GM20431 (cell line): Measurements from ENCODE around the gene IQSEC2.

ENCODE experiments used
- in situ Hi-C: fragments of 300-500 bp; cut with MseI, MboI; formaldehyde crosslinking; loops from one replicate; pipeline ENCODE4 v1.15.0; 2020; ENCODE audit warnings: low sequenced_read_pairs; ENCODE audit not compliant: unreplicated experiment

IQSEC2 gene

DNA sequence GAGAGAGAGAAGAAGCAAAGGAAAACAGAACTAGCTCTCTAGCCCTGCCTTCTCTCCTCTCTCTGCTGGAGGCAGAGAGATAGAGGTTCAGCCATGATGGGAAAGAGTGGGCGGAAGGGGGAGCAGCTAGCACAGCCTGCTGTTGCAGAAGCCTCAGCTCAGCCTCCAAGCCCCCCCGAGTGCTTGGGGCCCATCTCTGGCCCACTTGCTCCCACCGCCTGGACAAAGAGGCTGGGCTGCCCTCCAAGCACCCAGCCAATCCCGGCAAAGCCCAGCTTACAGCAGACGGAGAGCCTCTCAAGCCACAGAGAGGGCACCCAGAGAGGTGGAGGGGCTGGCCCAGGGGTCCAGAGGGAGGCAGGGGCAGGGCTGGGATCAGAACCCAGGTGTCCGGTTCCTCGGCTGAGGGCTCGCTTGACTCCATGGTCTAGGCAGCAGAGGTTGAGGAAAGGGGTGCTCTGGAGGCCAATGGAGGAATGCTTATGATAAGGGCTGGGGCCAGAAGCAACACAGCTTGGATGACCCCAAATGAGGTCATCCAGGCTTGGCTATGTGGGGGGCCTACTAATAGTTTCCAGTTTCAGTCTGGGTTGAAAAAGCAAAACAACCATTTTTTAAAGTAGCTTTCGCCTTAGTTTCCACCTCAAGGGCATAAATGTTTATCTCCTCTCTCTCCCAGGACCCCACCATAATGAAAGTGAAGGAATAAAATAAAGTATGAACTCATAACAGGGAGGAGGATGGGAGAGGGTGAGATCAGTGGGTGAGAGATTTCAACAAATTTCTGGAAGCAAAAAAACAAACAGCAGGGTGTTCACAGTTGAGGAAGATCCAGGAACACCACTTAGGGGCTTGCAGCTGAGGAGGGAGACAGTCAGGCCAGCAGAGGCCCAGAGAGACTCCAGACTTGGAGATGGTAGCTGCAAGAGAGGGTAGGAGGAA is 24.9 kb upstream of the IQSEC2 start:
- in situ Hi-C loops: loop anchor here (25.0 kb wide), 1 partner anchor 181 kb away; no protein-coding TSS in a partner anchor

DNA sequence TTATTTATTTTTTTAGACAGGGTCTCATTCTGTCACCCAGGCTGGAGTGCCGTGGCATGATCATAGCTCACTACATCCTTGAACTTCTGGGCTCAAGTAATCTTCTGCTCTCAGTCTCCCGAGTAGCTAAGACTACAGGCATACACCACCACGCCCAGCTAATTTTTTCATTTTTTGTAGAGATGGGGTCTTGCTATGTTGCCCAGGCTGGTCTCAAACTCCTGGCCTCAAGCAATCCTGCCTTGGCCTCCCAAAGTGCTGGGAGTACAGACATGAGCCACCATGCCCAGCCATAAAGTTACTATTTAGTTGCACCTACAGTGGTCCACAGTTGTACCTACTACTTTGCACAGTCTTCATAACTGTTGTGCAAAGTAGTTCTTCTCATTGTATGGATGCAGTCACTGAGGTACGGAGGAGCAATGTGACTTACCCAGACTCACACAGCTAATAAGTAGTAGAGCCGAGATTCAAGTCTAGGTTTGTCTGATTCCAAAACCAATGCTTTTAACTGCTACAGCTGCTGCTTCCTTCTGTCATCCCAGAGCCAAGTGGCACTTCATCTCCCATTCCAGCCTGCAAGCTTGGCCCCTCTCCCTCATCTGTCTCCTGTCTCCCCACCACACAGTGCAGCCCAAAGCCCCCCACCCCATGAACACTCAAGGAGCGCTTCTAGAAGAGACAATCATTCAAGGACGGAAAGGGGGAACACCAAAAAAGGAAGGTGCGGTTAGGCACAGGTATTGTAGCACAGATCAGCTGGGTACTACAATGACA is 24.0 kb upstream of the IQSEC2 start:
- in situ Hi-C loops: loop anchor here (25.0 kb wide), 1 partner anchor 182 kb away; no protein-coding TSS in a partner anchor

DNA sequence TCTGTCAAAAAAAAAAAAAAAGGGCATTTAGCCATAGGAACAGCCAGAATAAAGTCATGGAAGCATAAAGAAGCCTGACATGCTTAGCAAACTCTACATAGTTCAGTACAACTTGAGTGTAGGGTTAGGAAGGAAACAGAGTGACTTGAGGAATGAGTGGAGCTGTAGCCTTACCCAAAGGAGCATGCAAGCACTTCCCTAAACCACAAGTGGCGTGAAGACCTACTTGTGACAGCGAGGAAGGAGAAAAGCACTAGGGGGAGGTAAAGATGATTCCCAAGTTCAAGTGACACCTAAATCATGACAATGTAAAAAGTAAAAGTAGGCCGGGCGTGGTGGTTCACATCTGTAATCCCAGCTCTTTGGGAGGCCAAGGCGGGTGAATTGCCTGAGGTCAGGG is 21.8 kb upstream of the IQSEC2 start:
- in situ Hi-C loops: loop anchor here (25.0 kb wide), 1 partner anchor 184 kb away; no protein-coding TSS in a partner anchor

DNA sequence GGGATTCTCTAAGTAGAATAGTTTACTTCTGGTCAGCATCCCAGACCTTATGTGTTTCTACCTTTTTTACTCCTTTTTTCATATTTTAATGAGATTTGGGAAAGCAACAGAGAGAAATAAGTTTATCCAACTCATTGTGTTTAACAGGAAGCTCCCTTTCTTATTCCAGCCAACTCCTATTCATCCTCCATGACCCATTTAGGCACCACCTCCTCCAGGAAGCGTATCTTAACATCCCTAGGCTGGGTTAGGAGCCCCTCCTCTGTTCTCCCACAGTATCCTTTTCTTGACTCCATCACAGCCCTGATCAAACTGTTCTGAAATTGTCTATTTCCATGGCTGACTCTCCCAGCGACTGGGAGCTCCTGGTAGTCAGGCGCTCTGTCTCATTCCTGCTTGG is 18.8 kb upstream of the IQSEC2 start:
- in situ Hi-C loops: loop anchor here (25.0 kb wide), 1 partner anchor 187 kb away; no protein-coding TSS in a partner anchor

DNA sequence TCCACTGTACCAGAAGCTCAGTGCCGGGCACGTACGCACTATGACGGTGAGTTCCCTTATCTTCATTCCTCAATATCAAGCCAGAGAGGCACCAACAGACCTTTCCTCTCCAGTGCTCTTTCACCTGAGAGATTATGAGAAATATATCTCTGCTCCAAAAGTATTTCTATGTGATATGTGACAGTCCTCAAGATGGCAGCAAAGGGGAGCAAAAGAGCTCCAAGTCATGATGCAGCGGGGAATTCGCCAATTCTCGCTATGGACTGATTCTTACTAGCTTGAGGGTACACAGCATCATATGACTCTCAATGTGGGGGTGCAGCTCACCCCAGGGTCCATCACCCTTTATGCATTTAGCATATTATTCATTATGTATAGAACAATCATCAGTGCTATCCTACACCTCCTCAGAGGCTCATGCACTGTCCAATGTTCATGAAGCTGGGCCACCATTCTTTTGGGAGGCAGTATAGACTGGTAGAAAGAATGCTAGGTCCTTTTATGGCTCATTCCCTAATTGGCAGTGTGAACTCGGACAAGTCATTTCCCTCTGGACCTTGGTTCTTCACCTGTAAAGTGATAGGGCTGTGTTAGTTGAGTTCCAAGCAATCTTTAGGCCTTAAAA is 12.8 kb upstream of the IQSEC2 start:
- in situ Hi-C loops: no loop called here

DNA sequence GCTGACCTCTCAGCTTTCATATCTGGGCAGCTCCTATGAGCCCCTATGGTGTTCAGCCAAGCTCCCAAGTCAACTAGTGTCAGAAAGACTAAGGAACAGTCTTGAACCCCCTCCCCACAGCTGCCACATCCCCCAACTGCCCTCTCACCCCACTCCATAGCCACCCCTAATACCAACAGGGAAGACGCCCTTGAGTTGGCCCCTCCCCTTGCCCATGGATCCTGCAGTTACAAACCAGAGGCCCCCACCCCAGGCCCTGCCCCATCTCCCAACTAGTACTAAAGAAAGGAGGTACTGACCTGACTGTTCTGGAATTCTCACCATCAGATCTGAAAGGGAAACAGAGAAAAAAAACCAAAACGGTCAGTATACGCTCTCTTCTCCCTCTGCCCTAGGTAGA is 10.2 kb upstream of the IQSEC2 start:
- in situ Hi-C loops: no loop called here

DNA sequence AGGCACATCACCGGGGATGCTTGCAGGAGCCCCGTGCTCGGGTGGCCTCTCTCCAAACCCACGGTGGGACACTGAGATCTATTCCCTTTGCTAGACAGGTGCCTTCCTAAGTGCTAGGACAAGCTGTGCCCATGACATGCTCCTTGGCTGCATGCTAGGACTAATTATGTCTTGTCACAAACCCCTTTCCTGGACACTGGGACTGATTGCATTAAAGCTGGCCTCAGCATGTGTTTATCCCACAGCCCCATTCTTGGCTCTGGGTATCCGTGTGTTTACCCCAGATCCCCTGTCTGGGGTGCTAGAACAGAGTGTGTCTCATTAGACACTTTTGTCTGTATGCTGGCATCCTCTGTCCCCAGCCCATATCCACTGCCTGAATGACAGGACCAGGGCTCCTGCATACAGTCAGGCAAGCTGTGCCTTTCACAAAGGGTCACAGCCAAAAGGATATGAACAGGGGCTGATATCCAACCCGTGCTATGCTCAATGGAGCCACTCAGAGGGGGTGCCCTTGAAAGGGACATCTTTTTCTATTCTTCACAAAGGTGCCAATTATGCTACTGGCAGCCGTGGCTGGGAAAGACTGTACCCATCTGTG is 9.2 kb upstream of the IQSEC2 start:
- in situ Hi-C loops: no loop called here

DNA sequence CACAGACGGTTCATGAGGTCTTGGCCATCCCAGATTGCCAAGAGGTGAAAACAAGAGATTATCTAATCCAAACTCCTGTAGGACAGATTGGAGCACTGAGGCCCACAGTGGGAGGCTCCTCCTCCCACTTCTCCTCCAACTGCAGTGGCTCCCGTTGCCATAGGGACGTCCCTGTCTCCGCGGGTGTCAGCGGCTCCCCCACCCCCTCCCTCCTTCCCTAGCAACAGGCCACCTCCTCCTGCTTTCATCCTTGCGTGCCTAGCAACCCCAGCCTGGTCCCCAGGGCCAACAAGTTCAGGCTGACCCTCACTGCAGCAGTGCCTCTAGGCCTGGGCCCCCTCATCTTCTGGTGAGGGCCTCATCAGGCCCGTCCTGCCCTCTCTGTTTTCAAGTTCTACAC is 6.8 kb upstream of the IQSEC2 start:
- in situ Hi-C loops: no loop called here

DNA sequence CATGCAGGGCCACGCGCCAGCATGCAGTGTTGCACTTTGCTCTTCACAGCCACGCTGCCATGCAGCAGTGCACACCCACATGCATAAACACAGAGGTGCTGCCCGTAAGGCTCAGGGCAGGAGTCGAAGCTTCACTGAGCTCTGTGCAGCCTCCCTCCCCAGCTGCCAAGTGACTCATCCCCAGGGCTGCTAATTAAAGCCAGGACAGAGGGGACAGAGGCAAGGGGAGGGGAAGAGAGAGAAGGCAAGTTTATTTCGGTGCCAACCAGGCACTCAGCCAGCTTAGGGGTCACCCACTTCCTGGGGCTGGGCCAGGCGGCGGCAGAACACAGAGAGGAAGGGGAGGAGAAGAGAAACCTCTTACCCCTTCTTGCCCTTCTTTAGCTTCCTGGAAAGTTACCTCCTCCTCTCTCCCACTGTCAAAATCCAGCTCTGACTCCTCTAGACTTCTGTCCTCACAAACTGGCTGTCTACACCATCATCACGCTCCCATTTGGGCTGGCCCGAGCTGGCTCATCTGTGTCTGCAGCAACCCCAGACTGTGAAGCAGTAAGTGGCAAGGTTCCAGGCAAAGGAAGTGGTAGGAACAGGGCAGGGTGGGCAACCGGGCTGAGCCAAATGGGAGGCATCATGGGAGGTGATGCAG is 6.2 kb upstream of the IQSEC2 start:
- in situ Hi-C loops: no loop called here

DNA sequence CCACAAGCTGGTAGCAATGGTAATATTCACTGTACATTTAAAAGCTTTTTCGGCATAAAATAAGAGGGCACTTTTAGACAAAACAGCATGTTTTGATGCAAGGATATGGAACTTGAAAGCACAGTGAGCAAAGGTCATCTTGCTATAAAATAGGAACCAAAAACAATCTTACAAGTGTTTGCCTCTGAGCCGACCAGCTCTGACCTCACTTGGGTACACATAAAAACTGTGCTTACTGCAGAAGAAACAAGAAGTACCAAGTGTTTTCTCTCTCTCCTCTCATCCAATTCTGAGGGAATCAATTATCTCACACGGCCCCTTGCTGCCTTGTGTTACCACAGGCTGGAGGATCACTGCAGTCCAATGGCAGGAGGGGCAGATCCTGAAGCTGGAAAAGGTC is 4.8 kb upstream of the IQSEC2 start:
- in situ Hi-C loops: no loop called here

DNA sequence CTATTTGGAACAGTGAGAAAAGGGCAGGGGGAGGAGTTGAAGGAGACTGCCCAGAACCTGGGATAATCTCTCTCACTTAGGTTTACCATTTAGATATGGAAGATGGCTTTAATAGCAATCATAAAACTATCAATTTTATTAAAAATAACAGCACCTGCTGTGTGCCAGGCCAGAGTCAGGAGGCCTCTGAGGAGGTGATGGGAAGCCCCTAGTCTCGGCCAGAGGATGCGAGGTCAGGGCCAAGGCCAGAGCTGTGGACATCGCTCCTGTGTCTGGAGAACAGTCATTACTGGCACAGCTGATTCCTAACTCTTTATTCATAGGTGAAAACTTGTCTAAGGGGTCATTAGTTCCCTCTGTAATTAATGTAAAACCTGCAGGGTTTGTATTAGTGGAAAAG is 4.2 kb upstream of the IQSEC2 start:
- in situ Hi-C loops: no loop called here

DNA sequence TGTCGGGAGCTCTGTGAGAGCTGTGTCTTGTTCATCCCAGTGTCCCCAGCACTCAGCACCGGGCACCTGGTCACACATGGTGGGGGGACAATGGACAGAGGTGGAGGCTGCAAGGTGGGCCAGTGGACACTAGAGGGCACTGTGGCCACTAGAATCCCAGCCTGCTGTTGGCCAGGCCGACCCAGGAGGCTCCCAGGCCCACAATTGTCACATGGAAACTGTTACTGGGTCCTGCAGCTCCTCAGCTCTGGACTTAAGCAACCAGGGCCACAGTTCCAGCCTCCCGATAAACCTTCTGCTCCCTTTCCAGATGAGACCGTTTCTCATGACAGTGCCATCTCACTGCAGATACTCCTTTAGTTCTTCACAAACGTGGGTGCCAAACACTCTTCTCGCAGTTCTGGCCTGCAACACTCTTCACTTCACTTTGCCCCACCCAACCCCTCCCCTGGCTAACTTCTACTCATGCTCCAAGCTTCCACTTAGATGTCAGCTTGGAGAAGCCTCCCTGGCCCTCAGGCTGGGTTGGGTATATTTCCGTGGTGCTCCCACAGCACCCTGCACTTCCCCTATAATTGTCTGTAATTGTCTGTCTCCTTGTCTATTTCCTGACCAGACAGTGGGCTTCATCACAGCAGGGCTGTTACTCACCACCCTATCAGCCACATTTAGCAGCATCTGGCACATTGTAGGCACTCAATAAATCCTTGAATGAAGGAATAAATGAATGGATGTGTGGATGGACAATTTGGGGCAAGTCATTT is 3.5 kb upstream of the IQSEC2 start:
- in situ Hi-C loops: no loop called here

DNA sequence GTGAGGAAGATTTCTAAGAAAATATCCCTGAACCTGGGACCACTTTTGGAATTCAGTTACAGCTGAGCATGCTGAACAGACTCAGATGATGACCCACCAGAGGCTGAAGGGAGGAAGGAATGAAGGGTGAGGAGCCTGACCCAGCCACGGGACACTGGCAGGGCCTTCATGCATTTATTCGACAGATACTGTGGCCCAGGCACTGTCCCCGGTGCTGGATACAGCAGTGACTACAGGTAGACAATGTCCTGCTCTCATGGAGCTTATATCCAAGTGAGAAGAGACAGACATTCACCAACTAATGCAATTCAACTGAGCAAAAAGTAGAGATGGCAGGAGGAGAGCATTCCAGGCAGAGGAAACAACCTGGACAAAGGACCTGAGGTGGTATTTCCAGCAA is 2.2 kb upstream of the IQSEC2 start:
- in situ Hi-C loops: no loop called here

DNA sequence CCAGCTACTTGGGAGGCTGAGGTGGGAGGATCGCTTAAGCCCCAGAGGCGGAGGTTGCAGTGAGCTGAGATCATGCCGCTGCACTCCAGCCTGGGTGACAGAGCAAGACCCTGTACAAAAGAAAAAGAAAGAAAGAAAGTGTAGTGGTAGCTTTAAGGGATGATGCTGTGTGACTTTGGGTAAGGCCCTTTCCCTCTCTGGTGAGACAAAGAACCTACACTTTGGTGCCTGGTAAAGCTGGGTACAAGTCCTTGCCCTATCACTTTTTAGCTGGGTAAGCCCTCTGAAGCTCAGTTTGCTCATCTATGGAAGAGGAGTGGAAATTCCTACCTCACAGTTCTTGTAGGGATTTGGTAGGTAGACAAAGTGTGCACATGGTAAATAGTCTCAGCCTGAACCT is 1.7 kb upstream of the IQSEC2 start:
- in situ Hi-C loops: no loop called here

DNA sequence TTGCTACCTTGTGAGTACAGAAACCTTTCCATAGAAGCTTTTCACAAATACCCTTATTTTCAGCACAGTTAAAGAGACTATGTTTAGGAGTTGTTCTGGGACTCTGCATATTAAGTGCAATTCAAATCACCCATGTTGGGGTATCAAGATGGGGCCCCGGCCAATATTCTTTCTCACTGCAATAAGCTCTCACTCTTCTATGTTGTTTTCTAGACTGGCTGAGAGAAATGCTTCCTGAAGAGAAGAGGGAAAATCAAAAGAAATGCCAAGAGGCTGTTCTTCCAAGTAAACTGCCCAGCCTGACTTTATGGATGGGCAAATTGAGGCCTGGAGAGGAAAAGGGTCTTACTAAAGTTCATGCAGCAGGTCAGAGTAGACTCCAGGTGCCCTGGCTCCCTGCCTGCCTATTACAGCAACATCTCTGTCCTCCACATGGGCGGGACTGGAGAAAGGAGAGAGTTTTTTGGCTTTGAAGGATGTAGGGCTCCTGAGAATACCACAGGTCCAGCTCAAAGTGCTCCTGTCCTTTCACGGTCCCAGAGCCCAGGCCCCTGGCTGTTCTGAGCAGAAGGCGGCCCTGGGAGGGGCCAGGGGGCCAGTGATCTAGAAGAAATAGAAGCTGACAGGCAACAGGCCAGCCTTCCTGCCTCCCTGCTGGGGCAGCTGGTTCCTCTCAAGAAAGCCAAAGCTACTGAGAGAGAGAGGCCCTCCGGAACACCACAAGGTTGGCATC is 745 bp upstream of the IQSEC2 start:
- in situ Hi-C loops: no loop called here

DNA sequence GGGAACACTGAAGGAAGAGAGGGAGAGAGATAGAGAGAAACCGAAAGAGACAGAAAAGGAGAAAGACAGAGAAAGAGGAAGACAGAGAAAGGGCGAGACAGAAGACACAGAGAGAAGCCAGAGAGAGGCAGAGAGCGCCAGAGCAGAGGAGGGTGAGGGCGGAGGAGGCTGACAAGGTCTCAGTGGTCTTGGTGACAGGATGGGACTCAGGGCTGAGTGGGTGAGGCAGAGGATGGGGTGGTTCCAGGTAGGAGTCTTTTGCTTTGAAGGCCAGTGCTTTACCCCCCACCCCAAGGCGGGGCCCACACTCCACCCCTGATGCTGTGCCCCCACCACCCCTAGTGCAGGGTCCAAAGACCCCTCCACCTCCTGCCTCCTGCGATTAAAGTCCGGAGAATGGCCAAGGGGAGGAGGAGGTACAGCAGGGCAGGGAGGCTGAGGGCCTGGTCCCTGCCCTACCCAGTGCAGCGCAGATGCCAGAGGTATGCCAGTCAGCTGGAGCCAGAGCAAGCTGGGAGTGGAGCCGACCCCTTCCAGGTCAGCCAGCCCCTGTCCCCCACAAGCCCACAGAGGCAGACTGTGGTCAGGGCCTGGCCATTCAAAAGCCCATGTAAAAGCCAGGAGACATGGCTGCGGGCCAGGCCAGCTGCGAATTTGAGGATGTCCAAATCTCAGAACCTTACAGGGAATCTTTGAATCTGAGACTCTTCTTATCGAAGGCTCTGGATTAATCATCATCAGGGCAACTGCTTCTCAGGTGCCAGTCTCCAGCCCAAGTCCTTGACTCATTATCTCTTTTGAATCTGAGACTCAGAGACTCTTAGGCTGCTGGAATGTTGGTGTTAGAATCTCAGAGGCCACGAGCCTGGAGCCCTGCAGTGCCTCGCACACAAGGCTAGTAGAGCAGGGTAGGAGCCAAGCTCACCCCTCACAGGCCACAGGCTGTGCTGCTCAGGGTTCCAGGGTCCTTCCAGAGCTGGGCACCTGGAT is 758 bp downstream of the IQSEC2 start:
- in situ Hi-C loops: no loop called here
